ENCODE measurements around the gene C3orf22. TPM values are rescaled to one million over a fixed set of nuclear protein-coding genes. Genes with fewer than 3 reads are reported as not detected.

The C3orf22 gene
- total RNA-seq, 4 donors from 2014 or later = not detected

DNA sequence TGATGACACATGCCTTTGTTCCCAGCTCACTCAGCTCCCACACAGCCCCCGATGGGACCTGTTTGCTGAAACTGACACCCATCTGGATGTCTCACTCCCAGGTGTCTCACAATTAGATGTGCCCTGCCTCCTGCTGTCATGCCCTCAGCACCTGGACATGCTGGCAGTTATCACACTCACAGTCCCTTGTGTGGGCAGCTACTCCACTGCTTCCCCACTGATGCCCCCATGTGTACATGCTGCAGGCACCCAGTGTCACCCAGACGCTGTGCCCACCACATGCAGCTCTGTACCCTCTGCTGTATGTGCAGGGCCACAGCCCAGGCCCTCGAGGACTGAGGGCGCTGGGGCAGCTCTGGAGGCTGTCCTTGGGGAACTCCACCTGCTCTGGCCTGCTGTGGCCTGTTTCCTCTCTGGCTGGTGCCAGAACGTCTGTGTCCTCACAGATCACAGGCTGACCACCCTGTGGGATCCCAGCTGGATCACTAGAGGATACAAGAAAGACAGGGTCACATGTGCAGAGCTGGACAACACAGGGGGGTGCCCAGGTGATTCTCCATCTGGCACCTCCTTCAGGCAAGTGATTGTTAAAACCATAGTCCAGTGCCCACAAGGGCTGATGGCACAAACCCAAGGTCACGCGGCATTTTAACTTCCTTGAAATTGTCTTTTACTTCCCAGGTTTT is 14.0 kb downstream of the C3orf22 start:
- Histone ChIP-seq H3K4me3 (no peak overlapping the region), H3K4me1 (no peaks in the 10 kb centered on the region), H3K9me3 (no peaks in the 10 kb centered on the region), H3K27ac (no peak overlapping the region), H3K36me3 (no peaks in the 10 kb centered on the region), H3K27me3 (no peaks in the 10 kb centered on the region)
- intact Hi-C loops (cut with DNase I; ENCODE audit: low total_unique reads) = no loop called here
- peak; percentile 7 to 8 for DNase-seq
- TF ChIP-seq CTCF (IDR thresholded peaks at IDR 0.05) = no peak

DNA sequence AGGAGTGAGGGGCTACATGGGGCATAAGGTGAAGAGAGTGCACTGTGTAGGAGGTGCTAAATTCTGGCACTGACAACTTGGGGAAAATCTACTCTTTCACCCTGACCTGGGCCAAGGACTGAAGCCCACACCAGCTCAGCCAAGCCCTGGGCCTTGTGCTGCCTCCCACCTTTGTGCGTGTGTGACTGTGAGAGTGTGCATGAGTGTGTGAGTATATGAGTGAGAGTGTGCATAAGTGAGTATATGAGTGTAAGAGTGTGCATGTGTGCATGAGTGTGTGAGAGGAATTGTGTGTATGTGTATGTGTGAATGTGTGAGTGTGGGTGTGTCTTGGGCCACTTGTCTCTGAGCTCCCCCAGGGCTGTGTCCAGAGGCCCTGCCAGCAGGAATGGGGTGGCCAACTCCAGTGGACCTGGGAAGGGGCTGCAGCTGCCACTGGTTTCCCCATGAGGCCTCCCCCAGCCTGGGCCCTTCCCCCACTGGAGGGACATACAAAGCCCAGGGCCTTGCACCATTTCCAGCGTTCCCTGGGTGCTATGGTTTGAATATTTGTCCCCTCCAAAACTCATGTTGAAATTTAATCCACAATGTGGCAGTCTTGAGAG is 15.2 kb downstream of the C3orf22 start:
- DNase-seq = peak; percentile 3 to 6
- intact Hi-C loops (cut with DNase I; ENCODE audit: low total_unique reads) = no loop called here
- Histone ChIP-seq H3K27me3 (no peaks in the 10 kb centered on the region), H3K27ac (no peak overlapping the region), H3K4me3 (no peak overlapping the region), H3K4me1 (no peaks in the 10 kb centered on the region), H3K9me3 (no peaks in the 10 kb centered on the region), H3K36me3 (no peaks in the 10 kb centered on the region)
- TF ChIP-seq CTCF (IDR thresholded peaks at IDR 0.05) = no peak

DNA sequence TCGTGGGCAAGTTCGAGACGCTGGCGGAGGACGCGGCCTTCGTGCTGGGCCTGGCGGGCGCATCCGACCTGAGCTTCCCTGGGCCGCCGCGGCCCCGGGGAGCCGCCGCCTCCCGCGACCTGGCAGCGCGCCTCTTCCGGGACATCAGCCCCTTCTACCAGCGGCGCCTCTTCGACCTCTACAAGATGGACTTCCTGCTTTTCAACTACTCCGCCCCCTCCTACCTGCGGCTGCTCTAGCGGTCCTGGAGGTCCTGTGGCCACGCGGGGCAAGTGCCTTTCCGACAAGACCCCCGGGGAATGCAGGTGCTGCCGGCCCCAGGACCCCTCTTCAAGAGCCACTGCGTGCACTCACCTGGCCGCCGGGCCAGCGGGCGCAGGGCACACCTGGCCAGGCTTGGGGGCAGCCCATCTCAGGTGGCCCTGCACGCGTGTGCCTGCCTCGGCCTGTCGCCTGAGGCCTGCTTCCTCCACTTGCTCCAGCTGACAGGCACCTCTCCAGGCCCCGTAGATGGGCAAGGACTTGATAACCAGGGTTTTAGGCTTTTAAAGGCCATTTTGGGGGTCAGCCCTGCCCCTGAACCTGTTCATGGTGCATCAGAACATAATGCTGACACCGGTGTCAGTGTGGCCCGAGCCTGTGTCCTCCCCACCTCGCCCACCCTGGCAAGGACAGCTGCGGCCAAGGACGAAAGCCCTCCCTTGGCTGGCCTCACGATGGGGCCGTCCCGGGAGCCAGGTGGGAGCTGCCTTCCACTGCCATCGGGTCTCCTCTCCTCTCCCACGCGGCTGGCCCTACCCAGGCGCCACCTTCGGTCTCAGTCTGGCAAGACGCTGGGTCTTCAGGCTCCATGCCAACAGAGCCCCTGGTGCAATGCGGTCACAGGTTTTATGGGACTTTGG is 16.1 kb downstream of the C3orf22 start:
- no peaks in the 10 kb centered on the region for H3K9me3 ChIP-seq
- peak; percentile 8 to 9 for DNase-seq
- intact Hi-C loops (cut with DNase I; ENCODE audit: low total_unique reads) = no loop called here
- no peak overlapping the region for H3K4me3 ChIP-seq
- TF ChIP-seq CTCF (IDR thresholded peaks at IDR 0.05) (no peak), POLR2A (IDR thresholded peaks at IDR 0.05) (no peak)
- no peaks in the 10 kb centered on the region for H3K36me3 ChIP-seq
- no peaks in the 10 kb centered on the region for H3K4me1 ChIP-seq
- H3K27ac ChIP-seq = no peak overlapping the region
- H3K27me3 ChIP-seq = no peaks in the 10 kb centered on the region

DNA sequence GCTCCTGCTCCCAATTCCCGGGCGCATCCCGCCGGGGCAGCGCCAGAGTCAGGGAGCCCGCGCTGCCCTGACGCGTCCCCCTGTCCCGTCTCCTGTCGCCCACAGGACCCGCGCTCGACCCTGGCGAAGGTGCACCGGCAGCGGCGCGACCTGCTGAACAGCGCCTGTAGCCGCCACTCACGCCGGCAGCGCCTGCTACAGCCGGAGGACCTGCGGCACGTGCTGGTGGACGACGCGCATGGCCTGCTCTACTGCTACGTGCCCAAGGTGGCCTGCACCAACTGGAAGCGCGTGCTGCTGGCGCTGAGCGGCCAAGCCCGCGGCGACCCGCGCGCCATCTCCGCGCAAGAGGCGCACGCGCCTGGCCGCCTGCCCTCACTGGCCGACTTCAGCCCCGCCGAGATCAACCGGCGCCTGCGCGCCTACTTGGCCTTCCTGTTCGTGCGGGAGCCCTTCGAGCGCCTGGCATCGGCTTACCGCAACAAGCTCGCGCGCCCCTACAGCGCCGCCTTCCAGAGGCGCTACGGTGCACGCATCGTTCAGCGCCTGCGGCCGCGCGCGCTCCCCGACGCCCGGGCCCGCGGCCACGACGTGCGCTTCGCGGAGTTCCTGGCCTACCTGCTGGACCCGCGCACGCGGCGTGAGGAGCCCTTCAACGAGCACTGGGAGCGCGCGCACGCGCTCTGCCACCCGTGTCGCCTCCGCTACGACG is 16.9 kb downstream of the C3orf22 start:
- DNase-seq = peak in 1 of 2 donors; percentile 5
- H3K9me3 ChIP-seq = no peaks in the 10 kb centered on the region
- no peaks in the 10 kb centered on the region for H3K27me3 ChIP-seq
- TF ChIP-seq POLR2A (IDR thresholded peaks at IDR 0.05) = no peak
- TF ChIP-seq CTCF (IDR thresholded peaks at IDR 0.05) = no peak
- no peak overlapping the region for H3K27ac ChIP-seq
- no peaks in the 10 kb centered on the region for H3K4me1 ChIP-seq
- no peaks in the 10 kb centered on the region for H3K36me3 ChIP-seq
- intact Hi-C loops (cut with DNase I; ENCODE audit: low total_unique reads) = no loop called here
- no peak overlapping the region for H3K4me3 ChIP-seq

Measured in uterus (tissue), 4 donors.